GM21390 (cell line): Measurements from ENCODE around the gene GRIN2A.

ENCODE experiments used
- ATAC-seq: cut with Tn5 transposase; IDR thresholded peaks from one replicate; pipeline ENCODE4 v1.9.1; 2021; ENCODE audit not compliant: unreplicated experiment

The GRIN2A gene

DNA sequence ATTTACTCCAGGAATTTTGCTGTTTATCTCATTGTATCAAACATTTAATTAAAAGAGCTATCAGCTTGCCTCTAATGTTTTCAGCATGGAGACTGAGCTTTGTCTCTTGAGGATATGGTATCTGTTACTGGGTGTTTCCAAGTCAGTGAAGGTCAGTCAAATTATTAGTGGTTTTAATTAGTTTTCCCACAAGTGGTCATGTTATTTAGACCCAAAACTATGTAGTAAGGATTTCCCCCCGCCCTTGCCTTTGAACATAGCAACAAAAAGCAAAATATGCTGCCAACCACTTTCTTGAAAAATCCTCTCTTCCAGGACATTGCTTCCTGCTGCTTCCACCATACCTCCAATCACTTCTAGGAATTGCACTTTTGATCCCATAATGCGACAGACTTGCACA, 355.6 kb downstream of the GRIN2A start:
- no peak for ATAC-seq

DNA sequence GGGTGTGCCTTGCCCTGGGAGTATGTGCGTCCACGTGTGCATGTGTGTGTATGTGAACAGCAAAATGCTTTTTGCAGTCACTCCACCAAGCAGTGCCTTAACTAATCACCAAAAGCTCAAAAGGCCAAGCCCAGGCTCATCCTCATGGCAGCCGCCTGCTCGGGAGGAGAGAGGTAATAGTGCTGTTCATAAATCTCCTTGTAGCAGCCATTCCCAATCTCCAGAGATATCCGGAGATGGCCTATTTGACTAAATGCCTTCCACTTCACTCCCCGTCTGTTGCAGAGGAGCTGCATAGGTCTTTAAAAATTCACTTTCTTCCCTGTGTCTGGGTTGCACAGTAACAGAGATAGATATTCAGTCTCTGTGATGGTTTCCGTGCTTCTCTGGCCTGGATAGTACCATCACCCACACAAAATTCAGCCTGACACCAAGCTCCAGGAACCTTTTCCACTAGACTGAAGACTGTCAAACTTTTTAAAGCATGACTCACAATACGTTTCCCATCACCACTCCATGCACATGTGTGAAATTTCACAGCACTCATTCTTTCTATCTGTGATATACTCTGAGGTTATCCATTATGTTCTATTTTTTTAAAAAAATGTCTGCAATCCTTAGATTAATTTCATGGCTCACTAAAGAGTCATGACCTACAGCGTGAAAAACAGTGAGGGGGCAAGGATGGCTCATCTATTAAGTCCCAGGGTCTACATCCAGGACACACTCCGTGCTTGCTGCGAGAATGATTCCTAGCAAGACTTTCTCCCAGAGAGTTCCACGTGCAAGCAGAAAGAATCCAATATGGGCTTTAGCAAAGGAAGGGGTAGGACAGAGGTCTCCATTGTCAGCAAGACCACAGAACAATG, 357.8 kb downstream of the GRIN2A start:
- ATAC-seq: no peak

DNA sequence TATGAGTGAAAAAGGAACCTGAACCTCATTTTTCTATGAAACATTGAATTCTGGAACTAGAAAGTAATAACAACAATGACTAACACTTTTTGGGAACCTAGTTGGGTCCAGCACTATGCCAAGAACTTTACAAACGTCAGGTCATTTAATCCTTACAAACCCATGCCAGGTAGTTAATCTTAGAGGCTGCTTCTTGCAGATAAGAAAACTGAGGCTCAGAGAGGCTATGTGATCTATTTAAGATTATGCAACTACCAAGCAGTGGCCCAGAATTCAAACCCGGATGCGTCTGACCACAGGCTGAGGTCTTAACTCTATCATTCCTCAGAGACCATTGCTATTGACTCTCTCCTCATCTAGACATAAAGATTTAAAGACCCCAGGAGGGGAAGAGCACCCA, 358.7 kb downstream of the GRIN2A start:
- no peak for ATAC-seq

DNA sequence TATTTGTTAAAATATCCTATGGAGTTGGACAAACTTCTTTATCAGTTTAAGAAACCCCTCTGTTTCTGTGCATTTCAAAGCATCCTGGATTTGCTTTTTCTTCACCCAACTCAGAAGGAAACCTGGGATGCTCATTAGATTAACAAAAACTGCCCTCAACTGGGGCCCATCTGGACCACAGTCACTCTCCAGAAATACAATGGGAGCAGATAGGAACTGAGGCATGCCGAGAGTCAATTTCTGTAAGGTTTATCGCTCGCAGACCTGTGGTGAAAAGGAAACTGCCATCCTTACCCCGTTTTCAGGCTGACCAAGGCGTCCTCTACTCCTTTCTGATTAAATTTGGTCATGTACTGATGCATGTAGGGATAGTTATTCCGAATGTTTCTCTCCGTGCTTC, 360.3 kb downstream of the GRIN2A start:
- no peak for ATAC-seq

DNA sequence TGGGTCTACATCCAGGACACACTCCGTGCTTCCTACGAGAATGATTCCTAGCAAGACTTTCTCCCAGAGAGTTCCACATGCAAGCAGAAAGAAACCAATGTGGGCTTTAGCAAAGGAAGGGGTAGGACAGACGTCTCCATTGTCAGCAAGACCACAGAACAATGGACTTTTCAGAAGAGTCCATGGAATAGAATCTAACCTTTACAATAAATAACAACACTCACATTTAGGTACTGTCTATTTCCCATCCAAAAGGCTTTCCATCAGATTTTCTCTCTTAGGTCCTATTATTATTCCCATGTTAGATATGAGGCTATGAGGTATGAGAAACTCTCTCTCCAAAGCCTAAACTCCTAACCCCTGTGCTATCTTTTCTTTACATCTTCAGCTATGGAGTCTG, 360.9 kb downstream of the GRIN2A start:
- ATAC-seq: no peak

DNA sequence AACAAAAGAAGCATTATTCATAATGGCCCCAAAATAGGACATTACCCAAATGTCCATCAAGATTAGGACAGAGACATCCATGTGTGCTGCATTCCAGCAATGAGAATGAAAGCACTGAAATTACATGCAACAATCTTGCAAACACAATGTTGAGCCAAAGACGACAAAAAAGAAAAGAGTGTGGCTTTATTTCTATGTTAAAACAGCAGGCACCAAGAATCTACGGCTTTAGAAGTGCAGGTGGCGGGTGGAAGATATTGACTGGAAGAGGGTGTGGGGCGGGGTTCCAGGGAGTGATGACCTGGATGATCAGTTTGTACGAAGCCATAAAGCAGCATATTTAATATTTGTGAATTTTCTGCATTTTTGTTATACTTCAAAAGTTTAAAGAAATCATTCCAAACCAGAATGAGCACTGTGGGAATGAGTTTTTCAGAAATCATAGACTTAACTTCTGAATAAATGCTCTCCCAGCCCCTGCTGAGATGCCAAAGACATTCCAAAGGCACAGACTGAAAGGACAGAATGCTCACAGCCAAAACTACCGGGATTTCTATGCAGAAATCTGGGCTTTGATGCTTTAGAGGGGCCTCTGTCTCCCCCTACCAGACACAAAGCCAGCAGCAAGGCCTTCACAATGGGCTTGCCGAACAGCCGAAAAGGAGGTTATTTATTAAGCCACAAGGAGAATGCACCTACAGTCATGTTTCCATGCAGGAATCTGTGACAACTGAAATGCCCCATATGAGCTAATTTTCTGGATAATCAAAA, 361.6 kb downstream of the GRIN2A start:
- no peak for ATAC-seq

DNA sequence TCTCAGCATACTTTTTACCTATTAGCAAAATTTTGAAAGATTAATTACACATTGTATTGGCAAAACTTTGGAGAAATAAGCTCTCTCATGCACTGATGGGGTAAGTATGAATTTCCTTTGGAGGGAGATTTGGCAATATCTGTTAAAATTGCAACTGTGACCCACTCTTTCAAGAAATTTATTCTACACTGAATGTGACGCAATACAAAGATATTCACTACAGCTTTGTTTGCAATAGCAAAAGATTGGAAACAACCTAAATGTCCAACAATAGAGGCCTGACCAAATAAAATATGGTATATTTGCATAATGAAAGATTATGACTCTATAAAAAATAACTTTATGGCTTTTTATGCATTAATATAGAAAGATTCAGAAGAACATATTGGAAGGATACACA, 363.5 kb downstream of the GRIN2A start:
- no peak for ATAC-seq

DNA sequence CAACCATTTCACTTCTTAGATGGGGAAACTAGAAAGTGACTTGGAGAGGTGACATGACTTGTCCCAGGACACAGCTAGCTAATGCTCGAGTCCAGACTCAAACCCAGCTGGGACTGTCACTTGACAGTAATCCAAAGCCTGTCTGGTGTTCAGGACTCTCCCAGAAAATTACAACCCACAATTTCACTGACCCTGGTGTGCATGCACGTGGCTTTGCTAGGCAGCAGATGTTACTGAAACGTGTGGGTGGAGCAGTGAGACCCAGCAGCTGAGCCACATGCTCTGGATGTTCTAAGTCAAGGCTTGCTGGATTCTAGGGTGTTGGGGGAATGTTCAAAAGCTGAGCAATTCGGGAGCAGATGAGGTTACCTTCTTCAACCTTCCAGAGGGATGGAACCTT, 364.6 kb downstream of the GRIN2A start:
- ATAC-seq: no peak

DNA sequence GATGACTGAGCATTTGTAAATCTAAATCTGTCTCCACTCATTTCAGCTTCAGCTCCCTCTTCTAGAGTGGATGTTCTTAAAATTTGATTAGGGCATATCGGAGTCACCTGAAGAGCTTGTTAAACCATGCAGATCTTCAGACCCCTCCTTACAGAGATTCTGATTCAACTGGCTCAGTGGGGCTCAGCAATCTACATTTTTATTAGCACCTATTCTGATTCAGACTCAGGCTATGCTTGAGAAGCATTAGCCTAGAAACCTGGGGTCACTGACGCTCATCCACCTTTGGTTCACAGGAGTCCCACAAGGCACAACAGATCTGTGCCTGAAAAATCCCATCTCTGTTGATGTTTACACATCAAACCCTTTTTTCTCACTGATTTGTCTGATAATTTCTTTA, 365.6 kb downstream of the GRIN2A start:
- ATAC-seq: no peak

DNA sequence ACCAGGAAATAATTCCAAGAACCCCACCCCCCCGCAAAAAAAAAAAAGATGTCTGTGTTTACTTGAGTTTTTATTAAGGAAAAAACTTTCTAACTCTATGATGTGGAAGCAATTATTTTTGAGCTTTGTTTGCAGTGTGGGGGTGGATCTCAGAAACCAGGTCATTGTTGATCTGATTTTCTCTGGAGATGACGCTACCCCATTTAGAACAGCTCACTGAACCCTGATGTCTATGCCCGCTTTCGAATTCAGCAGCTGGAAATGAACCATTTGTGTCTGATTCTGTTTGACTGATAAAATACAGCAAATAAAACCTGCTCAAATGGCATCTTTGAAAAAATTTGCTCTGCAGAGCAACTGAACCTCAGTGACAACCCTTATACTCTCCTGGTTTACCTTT, 368.6 kb downstream of the GRIN2A start:
- no peak for ATAC-seq

DNA sequence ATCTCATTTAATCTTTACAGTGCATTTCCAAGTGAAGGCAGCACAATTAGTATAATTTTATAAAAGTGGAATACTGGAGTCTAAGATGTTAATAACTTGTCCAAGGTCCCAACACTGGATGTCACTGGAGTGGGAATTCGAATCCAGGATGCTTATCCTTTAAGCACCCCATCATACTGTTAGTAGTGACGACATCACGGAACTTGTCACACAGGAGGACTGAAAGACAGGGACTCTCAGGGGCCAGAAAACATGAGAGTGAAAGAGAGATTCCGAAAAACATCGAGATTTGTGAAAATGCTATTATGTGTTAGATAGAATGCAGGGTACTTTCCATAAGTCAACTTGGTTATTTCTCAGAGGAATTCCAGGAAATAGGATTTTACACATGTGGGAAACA, 374.0 kb downstream of the GRIN2A start:
- no peak for ATAC-seq

DNA sequence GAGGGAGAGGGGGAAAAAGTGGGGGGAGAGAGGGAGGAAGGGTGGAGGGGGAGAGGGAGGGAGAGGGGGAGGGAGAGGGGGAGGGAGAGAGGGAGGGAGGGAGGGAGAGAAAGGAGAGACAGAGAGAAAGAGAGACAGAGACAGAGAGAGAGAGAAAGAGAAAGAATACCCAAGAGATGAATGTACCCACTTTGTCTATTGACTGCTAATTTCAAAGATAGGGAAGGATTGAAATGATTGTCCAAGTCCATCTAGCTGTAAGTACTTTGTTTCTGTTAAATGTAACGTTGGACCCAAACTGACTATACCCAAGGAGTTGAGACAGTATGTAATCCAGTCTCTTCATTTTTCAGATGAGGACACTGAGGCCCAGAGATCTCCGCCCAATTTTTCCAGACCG, 374.9 kb downstream of the GRIN2A start:
- ATAC-seq: no peak

DNA sequence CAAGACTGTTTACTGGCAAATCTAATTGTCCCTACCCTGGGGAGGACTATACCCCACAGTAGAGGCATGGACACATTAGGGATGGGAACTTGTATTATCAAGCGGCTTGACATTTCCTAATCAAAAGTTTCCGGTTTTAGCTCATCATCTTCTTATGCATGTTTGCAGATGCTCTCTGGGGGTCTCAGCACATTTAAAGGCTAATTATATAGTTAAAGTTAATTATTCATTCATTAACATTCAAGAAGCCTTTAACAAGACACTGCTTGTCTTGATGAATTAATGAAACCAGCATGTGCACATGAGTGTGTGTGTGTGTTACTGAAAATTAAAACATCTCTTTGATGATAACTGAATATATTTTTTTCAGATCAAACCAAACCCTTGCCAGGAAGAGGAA, 377.1 kb downstream of the GRIN2A start:
- no peak for ATAC-seq

DNA sequence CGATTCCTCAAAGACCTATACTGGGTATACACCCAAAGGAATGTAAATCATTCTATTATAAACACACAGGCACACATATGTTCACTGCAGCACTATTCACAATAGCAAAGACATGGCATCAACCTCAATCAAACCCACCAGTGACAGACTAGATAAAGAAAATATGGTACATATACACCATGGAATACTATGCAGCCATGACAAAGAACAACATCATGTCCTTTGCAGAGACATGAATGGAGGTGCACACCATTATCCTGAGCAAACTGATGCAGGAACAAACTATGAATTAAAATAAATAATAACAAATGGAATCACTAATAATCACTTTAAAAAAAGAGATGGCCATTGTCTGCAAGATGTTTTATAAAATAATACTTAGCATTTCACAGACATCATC, 380.1 kb downstream of the GRIN2A start:
- ATAC-seq: no peak

DNA sequence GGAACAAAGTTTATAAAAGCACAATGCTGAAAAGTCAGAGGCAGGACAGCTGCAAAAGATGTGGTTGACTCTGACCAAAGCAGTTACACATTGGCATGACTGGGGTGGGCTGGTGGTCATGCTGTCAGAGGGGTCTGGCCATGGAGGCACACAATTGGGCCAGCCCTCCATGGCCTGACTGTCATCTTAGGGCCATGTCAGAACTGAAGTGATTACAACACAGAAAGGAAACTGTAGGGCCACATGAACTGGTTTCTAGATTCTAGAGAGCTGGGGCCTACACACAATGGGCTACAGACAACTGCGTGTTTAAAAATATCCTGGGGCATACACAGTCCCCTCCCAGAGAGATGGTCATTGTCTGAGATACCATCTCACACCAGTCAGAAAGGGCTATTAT, 380.6 kb downstream of the GRIN2A start:
- no peak for ATAC-seq

DNA sequence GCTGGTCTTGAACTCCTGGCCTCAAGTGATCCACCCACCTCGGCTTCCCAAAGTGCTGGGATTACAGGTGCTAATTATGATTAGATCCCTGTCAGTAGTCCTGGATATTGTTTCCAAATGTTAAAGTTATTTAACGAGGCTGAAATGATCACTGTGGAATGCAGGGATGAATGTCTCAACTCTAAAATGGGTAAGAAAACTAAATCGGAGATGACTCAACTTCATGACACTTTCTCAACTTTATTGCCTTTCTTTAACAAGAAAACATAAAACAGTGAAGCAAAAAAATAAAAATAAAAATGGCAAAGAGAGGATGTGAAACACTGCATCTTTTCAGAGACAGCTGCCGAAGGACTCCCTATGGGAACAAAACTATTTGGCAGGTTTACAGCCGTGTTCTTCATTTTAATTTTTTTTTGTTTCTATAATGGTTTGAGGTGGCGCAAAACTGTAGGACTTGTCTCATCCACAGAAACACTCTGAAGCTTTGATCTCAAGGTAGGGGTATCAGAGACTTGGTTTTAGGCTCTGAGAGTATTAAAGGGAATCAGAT, 382.0 kb downstream of the GRIN2A start:
- no peak for ATAC-seq

DNA sequence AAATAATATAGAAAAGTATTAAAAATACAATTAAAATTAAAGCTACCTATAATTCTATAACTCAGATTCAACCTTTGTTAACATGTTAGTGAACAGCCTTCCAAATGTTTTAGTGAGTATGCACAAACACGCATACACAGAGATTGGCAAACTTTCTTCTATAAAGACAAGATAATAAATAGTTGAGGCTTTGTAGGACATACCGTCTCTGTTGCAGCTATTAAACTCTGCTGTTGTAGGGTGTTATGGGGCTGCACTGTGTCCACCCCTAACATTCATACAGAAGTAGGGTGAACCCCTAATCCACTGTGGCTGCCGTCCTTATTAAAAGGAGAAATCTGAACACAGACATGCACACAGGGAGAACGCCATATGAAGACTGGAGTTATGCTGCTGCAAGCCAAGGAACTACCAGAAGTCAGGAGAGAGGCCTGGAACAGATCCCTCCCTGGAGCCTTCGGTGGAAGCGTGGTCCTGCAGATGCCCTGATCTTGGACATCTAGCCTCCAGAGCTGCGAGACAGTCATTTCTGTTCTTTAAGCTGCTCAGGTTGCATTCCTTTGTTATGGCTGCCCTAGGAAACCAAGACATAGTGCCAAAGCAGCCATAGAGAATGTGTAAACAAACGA, 383.2 kb downstream of the GRIN2A start:
- ATAC-seq: no peak

DNA sequence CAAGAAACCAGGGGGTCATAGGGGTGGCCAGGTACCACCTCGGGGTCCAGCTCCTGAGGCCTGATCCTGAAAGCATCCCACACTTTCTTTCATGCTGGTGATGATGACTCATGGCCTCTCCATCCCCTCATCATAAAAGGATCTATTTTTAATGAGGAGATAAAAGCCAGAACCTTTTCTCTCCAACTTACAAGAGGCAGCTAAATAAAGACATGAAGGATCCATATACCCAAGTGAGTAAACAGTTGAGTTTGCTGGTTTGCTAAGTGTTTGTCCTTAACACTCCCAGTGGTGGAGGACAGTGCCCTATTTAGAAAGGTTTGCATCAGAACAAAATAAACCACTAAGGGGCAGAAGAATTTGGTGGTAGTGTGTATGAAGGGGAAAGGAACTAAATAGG, 383.8 kb downstream of the GRIN2A start:
- no peak for ATAC-seq

DNA sequence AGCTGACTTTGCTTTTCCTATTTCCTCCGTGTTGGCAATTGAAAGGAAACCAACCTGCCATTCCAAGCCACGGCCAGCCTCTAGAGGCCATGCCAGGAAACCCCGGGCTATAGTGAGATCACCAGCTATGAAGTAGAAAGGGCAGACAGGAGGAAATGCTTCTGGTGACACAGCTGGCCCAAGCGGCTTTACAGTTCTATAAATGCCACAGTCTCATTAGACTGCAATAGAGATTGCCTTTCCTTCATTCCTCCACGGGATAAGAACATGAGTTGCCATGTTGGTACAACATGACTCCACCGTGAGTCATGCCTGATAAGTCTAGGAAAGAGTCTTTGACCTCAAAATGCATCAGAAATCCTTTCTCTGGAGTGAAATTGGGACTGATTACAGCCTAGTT, 384.9 kb downstream of the GRIN2A start:
- ATAC-seq: no peak

DNA sequence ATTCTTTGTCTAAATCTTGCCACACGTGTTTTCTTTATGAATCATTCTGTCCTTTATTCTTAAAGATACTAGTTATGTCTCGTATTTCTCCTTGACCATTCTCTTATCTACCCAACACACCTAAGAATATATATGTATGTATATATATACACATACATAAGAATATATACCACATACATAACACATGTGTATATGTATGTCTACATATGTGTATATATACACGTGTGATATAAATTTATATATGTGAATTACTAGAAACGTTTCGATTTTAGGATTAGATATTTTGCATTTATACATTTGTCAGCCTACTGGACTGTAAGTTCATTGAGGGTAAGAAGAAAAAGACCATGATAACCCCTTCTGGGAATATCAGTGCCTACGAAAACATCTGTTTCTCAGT, 388.6 kb downstream of the GRIN2A start:
- no peak for ATAC-seq

DNA sequence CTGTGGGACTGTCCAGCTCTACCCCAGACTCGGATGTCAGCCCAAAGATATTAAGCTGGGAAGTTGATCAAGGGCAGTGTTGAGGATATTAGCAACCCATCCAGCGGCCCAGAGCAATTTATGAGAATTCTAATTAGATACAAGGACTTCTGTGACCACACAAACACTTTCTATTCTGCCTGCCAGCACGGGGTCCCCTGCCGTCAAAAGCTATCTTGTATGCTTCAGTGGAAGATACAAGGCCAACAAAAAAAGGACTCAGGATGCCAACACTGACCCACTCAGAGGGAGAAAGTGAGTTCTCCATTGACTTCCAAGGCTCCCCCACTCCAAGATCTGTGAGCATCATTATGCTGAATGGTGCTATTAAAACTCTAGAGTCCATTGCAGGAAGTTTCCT, 390.7 kb downstream of the GRIN2A start:
- ATAC-seq: no peak

DNA sequence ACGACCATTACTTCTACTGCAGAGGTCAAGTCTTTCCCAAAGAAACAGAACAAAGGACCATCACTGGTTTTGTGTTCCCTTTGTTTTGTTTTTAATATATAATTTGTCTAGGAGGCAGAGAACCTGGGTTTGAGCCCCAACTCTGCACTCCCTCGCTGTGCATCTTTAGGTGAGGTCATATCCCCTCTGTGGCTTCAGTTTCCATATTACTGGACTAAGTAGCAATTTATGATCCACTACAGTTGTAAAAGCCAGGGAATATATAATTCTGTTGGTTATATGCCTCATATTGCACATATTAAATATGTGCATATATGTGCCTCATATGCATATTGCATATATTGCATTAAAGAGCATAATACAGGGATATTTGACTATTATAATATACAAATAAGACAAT, 392.0 kb downstream of the GRIN2A start:
- ATAC-seq: no peak
